Breast epithelium (tissue), 4 donors: ENCODE measurements around the gene CHD2. TPM values are rescaled to one million over a fixed set of nuclear protein-coding genes. Genes with fewer than 3 reads are reported as not detected.

Experiments
- DNase-seq, 2 donors: peaks; one replicate each; pipeline ENCODE4 v3.0.0-alpha.2; 2019; ENCODE audit warnings: low spot score in 2 of 2
- H3K27ac ChIP-seq, 2 donors: fragments of 200-600 bp; sonication (generic) in 1 of 2; one replicate each; pipeline ENCODE4 v1.5.1; 2016 to 2019; ENCODE audit warnings: mild to moderate bottlenecking in 1 of 2
- H3K27me3 ChIP-seq, 2 donors: fragments of 200-600 bp; sonication (generic) in 1 of 2; one replicate each; pipeline versions ENCODE4 v1.5.1 to v1.6.0; 2017 to 2019; ENCODE audit warnings: control low read depth in 1 of 2, mild to moderate bottlenecking in 1 of 2
- H3K36me3 ChIP-seq: fragments of 200-600 bp; one replicate; pipeline ENCODE4 v1.5.1; 2019
- H3K4me1 ChIP-seq, 2 donors: fragments of 200-600 bp; sonication (generic); one replicate each; pipeline ENCODE4 v1.5.1; 2016 to 2019; ENCODE audit warnings: control low read depth in 1 of 2
- H3K4me3 ChIP-seq, 3 donors: fragments of 200-600 bp; sonication (generic); 1 replicate in 2 of 3; 2 replicates in 1 of 3; pipeline ENCODE4 v1.5.1; 2016 to 2019; ENCODE audit warnings: mild to moderate bottlenecking in 3 of 3, moderate library complexity in 2 of 3
- H3K9me3 ChIP-seq, 2 donors: fragments of 200-600 bp; sonication (generic) in 1 of 2; one replicate each; pipeline ENCODE4 v1.5.1; 2016 to 2019; ENCODE audit warnings: control low read depth in 1 of 2
- POLR2A ChIP-seq: fragments of 450-650 bp; IDR thresholded peaks from one replicate; pipeline ENCODE4 v1.6.1; 2016; ENCODE audit warnings: antibody characterized with exemption, mild to moderate bottlenecking, moderate library complexity
- POLR2AphosphoS5 ChIP-seq, 3 donors: sonication (generic); formaldehyde crosslinking; IDR thresholded peaks; one replicate each; pipeline ENCODE4 v1.6.1; 2017; ENCODE audit warnings: antibody characterized with exemption in 3 of 3
- intact Hi-C: fragments of 100-400 bp; cut with DNase I; formaldehyde crosslinking; loops from one replicate; pipeline ENCODE4 v1.15.1; 2023; ENCODE audit warnings: low total_unique reads
- total RNA-seq, 3 donors: library from RNA; depleted of rRNA; stranded (reverse); fragments of >200 nt; gene quantifications; one replicate each; pipeline ENCODE4 v1.1.0, GENCODE V29; 2016
- TF ChIP-seq, protein P1 (sequence below), 3 donors: fragments of 450-650 bp; IDR thresholded peaks; one replicate each; pipeline ENCODE4 v1.5.1; 2016 to 2017; ENCODE audit warnings: antibody characterized with exemption in 3 of 3, mild to moderate bottlenecking in 3 of 3, moderate library complexity in 3 of 3

CHD2 gene
- total RNA-seq, 3 donors from 2014 or later, result 137 to 215 (median 197) TPM

DNA sequence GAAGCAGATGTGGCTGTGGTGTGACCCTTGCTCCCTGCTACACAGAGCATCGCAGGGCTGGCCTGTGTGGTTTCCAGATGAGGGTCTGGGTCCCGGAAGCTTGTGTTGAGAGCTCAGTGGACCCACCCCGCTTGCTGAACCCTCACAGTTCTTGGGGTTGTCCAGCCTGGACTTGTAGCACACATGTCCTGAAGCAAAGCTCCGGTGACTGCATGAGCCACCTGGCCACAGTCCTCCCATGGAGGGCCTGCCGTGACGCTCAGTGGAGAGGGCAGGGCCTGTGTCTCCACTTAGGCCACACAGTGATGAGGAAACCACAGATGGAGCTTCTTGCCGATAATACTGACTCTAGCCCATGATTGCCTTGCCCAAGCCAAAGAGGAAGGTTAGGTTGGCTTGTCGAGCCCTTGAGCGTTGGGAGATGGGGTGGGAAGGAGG is 126.3 kb downstream of the CHD2 start:
- H3K4me1 ChIP-seq, result peaks cover 8 to 10% of the 10 kb centered on the region in 2 donors
- no peak for DNase-seq
- no peaks in the 10 kb centered on the region for H3K9me3 ChIP-seq
- peak overlapping the region; percentile 89 to 97 for H3K27ac ChIP-seq
- intact Hi-C loops, result no loop called here
- H3K4me3 ChIP-seq, result no peak overlapping the region
- TF ChIP-seq POLR2AphosphoS5 (IDR thresholded peaks at IDR 0.05) (no peak), POLR2A (no peak)
- TF ChIP-seq, protein P1, sequence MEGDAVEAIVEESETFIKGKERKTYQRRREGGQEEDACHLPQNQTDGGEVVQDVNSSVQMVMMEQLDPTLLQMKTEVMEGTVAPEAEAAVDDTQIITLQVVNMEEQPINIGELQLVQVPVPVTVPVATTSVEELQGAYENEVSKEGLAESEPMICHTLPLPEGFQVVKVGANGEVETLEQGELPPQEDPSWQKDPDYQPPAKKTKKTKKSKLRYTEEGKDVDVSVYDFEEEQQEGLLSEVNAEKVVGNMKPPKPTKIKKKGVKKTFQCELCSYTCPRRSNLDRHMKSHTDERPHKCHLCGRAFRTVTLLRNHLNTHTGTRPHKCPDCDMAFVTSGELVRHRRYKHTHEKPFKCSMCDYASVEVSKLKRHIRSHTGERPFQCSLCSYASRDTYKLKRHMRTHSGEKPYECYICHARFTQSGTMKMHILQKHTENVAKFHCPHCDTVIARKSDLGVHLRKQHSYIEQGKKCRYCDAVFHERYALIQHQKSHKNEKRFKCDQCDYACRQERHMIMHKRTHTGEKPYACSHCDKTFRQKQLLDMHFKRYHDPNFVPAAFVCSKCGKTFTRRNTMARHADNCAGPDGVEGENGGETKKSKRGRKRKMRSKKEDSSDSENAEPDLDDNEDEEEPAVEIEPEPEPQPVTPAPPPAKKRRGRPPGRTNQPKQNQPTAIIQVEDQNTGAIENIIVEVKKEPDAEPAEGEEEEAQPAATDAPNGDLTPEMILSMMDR (IDR thresholded peaks at IDR 0.05), result no peak
- peaks cover 16% of the 10 kb centered on the region for H3K36me3 ChIP-seq
- no peaks in the 10 kb centered on the region for H3K27me3 ChIP-seq

DNA sequence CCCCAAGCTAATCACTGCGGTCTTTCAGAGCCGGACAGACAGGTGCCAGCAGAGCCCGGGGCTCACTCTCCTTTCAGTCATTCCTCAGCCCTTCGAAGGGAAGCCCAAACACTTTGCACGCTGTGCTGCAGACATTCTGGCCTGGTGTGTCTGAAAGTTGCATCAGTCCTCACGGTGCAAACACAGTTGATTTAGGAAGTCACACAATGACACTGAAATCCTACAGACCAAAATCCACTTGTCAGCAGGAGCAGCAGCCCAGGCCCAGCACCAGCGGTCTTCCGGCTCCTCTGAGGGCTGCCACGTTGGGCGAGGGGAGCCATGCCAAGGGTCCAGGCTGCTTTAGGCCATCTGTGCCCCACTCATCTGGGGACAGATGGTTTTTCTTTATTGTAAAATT is 127.3 kb downstream of the CHD2 start:
- Histone ChIP-seq H3K4me3 (no peak overlapping the region), H3K27me3 (no peaks in the 10 kb centered on the region), H3K9me3 (no peaks in the 10 kb centered on the region), H3K27ac (peak overlapping the region; percentile 89 to 97), H3K36me3 (peaks cover 16% of the 10 kb centered on the region), H3K4me1 (peaks cover 8 to 10% of the 10 kb centered on the region in 2 donors)
- intact Hi-C loops, result no loop called here
- DNase-seq, result no peak
- TF ChIP-seq POLR2A (no peak), POLR2AphosphoS5 (IDR thresholded peaks at IDR 0.05) (no peak)
- TF ChIP-seq, protein P1 (IDR thresholded peaks at IDR 0.05), result no peak

DNA sequence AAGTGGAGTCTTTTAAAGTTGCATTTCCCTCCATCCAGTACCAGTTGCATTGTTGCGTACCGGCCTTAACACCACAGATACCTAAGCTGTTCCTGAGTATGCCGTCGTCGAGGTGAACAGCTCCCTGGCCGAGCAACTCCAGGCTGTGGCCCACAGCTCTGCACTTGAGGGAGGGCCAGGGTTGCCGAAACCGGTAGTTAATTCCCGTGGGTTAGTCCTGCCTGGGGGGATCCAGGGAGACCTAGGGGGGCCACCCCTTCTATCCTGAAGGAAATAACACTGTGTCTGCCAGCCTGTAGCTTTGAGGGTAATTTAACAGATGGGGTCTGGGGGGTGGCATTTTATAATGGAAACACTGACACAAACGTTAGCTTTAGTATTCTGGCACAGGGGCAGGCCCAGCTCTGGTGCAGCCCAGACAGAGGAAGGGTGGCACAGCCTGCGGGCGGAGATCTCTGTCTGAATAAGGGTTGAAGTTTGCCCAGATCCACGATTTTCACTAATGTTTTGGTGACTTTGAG is 128.0 kb downstream of the CHD2 start:
- intact Hi-C loops, result loop anchor here (2.0 kb wide), 1 partner anchor 43 kb away; no protein-coding TSS in a partner anchor
- Histone ChIP-seq H3K9me3 (no peaks in the 10 kb centered on the region), H3K27me3 (no peaks in the 10 kb centered on the region), H3K4me1 (peaks cover 8 to 10% of the 10 kb centered on the region in 2 donors), H3K36me3 (peaks cover 11% of the 10 kb centered on the region), H3K27ac (peak overlapping the region; percentile 89 to 97), H3K4me3 (peak overlapping the region in 1 of 3 donors; percentile 45)
- TF ChIP-seq, protein P1 (IDR thresholded peaks at IDR 0.05), result no peak
- TF ChIP-seq POLR2AphosphoS5 (IDR thresholded peaks at IDR 0.05) (no peak), POLR2A (no peak)
- DNase-seq, result no peak

DNA sequence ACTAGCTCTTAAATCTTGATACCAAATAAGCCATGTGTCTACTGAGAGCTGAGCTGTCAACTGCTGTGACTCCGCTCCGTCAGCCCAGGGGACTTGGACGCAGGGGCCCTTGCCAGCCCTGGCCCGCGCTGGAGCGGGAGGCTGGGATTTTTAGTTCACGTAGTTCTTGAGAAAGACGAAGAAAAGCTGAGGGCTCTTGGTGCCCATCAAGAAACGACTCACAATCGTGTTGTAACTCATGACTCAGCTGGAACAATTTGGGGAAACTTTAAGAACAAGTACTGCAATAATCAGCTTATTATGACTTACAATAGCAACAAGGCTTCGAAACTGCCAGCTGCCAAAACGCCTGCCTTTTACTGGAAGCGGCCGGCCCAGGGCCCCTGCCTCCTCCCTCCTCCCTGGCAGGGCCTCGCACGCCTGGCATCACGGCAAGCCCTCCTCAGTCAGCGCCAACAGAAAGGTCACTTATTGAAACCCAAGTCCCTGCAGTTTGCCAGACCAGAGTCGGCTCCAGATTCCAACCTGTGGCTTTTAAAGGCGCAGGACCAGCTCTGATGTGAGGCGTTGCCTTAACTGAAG is 128.6 kb downstream of the CHD2 start:
- intact Hi-C loops, result loop anchor here (2.0 kb wide), 1 partner anchor 42 kb away; no protein-coding TSS in a partner anchor
- peaks cover 8 to 10% of the 10 kb centered on the region in 2 donors for H3K4me1 ChIP-seq
- no peaks in the 10 kb centered on the region for H3K27me3 ChIP-seq
- DNase-seq, result peak in 1 of 2 donors; percentile 87
- H3K4me3 ChIP-seq, result peak overlapping the region in 1 of 3 donors; percentile 45
- peak overlapping the region; percentile 89 to 97 for H3K27ac ChIP-seq
- H3K36me3 ChIP-seq, result peaks cover 11% of the 10 kb centered on the region
- TF ChIP-seq, protein P1 (IDR thresholded peaks at IDR 0.05), result no peak
- peak; percentile 28 to 85 (median 53) for TF ChIP-seq POLR2AphosphoS5 (IDR thresholded peaks at IDR 0.05)
- TF ChIP-seq POLR2A, result no peak
- H3K9me3 ChIP-seq, result no peaks in the 10 kb centered on the region

DNA sequence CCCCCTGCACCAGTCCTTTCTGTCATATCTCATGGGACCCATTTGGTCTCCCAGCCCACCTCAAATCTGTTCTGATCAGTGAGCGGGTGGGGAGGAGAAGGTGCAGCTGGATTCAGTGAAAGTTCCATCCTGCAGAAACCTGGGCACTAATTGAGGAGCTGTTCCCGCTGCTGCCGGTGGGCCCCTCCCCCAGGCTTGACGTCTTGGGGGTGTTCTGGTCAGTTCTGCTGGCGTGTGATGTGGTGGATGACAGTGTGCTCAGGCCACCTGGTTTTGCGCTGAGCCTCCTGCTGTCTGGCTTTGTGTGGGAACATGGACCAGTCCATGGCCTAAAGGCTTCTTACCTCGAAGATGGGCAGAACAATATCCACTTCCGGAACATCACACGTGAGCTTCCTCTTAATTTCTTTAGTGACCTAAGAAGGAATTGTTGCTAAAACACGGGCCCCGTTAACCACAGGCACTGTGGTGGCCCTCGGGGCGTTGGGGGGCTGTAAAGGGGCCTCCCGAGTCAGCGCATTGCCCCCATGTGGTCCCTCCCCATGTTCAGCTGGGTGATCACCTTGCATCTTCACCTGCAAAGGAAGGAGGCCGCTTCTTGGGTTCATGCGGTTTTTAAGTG is 129.2 kb downstream of the CHD2 start:
- no peaks in the 10 kb centered on the region for H3K9me3 ChIP-seq
- intact Hi-C loops, result loop anchor here (2.0 kb wide), 1 partner anchor 41 kb away; no protein-coding TSS in a partner anchor
- H3K4me3 ChIP-seq, result peak overlapping the region in 1 of 3 donors; percentile 45
- no peaks in the 10 kb centered on the region for H3K27me3 ChIP-seq
- H3K27ac ChIP-seq, result peak overlapping the region; percentile 89 to 97
- peaks cover 11% of the 10 kb centered on the region for H3K36me3 ChIP-seq
- peak in 1 of 2 donors; percentile 45 for DNase-seq
- TF ChIP-seq, protein P1 (IDR thresholded peaks at IDR 0.05), result no peak
- TF ChIP-seq POLR2A (no peak), POLR2AphosphoS5 (IDR thresholded peaks at IDR 0.05) (no peak)
- H3K4me1 ChIP-seq, result peaks cover 8 to 10% of the 10 kb centered on the region in 2 donors
